Liver (tissue), 9 donors: Measurements from ENCODE around the gene MYL12B. TPM values are rescaled to one million over a fixed set of nuclear protein-coding genes. Genes with fewer than 3 reads are reported as not detected.
"Not testable (repeated sequence)": the region's sequence is repeated elsewhere in the genome, so short reads cannot be mapped to it uniquely, and the experiment has no call there.

Experiments used
- DNase-seq: peaks from one replicate; pipeline ENCODE4 v3.0.0-alpha.2; 2017; ENCODE audit warnings: low spot score
- H3K27ac ChIP-seq, 2 donors: one replicate each; pipeline ENCODE4 v1.7.0; 2013; ENCODE audit warnings: inconsistent platforms in 2 of 2, low read length in 2 of 2, control low read depth in 1 of 2, low read depth in 1 of 2, mild to moderate bottlenecking in 1 of 2
- H3K27me3 ChIP-seq, 4 donors: one replicate each; pipeline versions ENCODE4 v1.6.1 to v1.7.0; 2013; ENCODE audit warnings: low read length in 3 of 4, inconsistent platforms in 1 of 4, mild to moderate bottlenecking in 1 of 4, moderate library complexity in 1 of 4; ENCODE audit not compliant: control insufficient read depth in 4 of 4, insufficient read depth in 4 of 4
- H3K36me3 ChIP-seq, 4 donors: one replicate each; pipeline versions ENCODE4 v1.6.1 to v1.7.0; 2013; ENCODE audit warnings: low read length in 3 of 4, mild to moderate bottlenecking in 3 of 4, low read depth in 1 of 4, moderate library complexity in 1 of 4; ENCODE audit not compliant: control insufficient read depth in 4 of 4, insufficient read depth in 3 of 4
- H3K4me1 ChIP-seq, 4 donors: one replicate each; pipeline versions ENCODE4 v1.6.1 to v1.7.0; 2013; ENCODE audit warnings: low read length in 3 of 4, mild to moderate bottlenecking in 3 of 4, moderate library complexity in 1 of 4; ENCODE audit not compliant: control insufficient read depth in 4 of 4, insufficient read depth in 4 of 4
- H3K4me3 ChIP-seq, 3 donors: one replicate each; pipeline versions ENCODE4 v1.6.1 to v1.7.0; 2013; ENCODE audit warnings: low read length in 3 of 3, control low read depth in 1 of 3, low read depth in 1 of 3, mild to moderate bottlenecking in 1 of 3
- H3K9ac ChIP-seq, 2 donors: one replicate each; pipeline ENCODE4 v1.7.0; 2013; ENCODE audit warnings: low read length in 2 of 2, mild to moderate bottlenecking in 2 of 2, moderate library complexity in 2 of 2, control low read depth in 1 of 2, low read depth in 1 of 2
- H3K9me3 ChIP-seq, 4 donors: one replicate each; pipeline versions ENCODE4 v1.6.1 to v1.7.0; 2013; ENCODE audit warnings: low read length in 3 of 4; ENCODE audit not compliant: control insufficient read depth in 4 of 4
- EGR1 ChIP-seq, 2 donors: IDR thresholded peaks; 2 replicates each; pipeline ENCODE4 v1.6.1; 2016 to 2018; ENCODE audit warnings: antibody characterized with exemption in 2 of 2, low read depth in 2 of 2
- FOXA1 ChIP-seq: IDR thresholded peaks from 2 replicates; pipeline ENCODE4 v1.6.1; 2016; ENCODE audit warnings: antibody characterized with exemption
- FOXA2 ChIP-seq: IDR thresholded peaks from 2 replicates; pipeline ENCODE4 v1.6.1; 2016; ENCODE audit warnings: antibody characterized with exemption
- GABPA ChIP-seq, 2 donors: IDR thresholded peaks in 1 of 2; conservative IDR thresholded peaks in 1 of 2; 2 replicates each; pipeline ENCODE4 v1.6.1; 2016; ENCODE audit warnings: antibody characterized with exemption in 2 of 2, mild to moderate bottlenecking in 1 of 2, moderate library complexity in 1 of 2
- HNF4A ChIP-seq, 2 donors: conservative IDR thresholded peaks; 2 replicates each; pipeline ENCODE4 v1.6.1; 2016; ENCODE audit warnings: antibody characterized with exemption in 2 of 2, mild to moderate bottlenecking in 2 of 2
- HNF4G ChIP-seq: IDR thresholded peaks from 2 replicates; pipeline ENCODE4 v1.6.1; 2016; ENCODE audit warnings: antibody characterized with exemption
- JUND ChIP-seq, 2 donors: IDR thresholded peaks; 2 replicates each; pipeline ENCODE4 v1.6.1; 2016; ENCODE audit warnings: antibody characterized with exemption in 2 of 2
- NR2F2 ChIP-seq: IDR thresholded peaks from 2 replicates; pipeline ENCODE4 v1.6.1; 2016; ENCODE audit warnings: antibody characterized with exemption
- RAD21 ChIP-seq, 2 donors: IDR thresholded peaks; 2 replicates each; pipeline ENCODE4 v1.6.1; 2016; ENCODE audit warnings: antibody characterized with exemption in 2 of 2, mild to moderate bottlenecking in 2 of 2
- RXRA ChIP-seq, 2 donors: IDR thresholded peaks; 2 replicates each; pipeline ENCODE4 v1.6.1; 2017 to 2018; ENCODE audit warnings: antibody characterized with exemption in 2 of 2, mild to moderate bottlenecking in 1 of 2
- SP1 ChIP-seq: IDR thresholded peaks from 2 replicates; pipeline ENCODE4 v1.6.1; 2018; ENCODE audit warnings: antibody characterized with exemption, mild to moderate bottlenecking
- TAF1 ChIP-seq: conservative IDR thresholded peaks from 2 replicates; pipeline ENCODE4 v1.6.1; 2016; ENCODE audit warnings: antibody characterized with exemption, mild to moderate bottlenecking
- YY1 ChIP-seq: IDR thresholded peaks from 2 replicates; pipeline ENCODE4 v1.6.1; 2016; ENCODE audit warnings: antibody characterized with exemption, mild to moderate bottlenecking
- WGBS: extraction: QIAGEN DNeasy Blood & Tissue Kit; methylation state at CpG from one replicate; pipeline ENCODE4 v1.1.7; 2013; 5-methylcytosine and 5-hydroxymethylcytosine counted together
- polyA plus RNA-seq, 2 donors: library from polyadenylated mRNA; stranded (reverse) in 1 of 2; unstranded in 1 of 2; fragments of 200-250 nt in 1 of 2; fragments of >200 nt in 1 of 2; fragmentation: Nextera tagmentation in 1 of 2; extraction: Ambion mirVana in 1 of 2; gene quantifications; one replicate each; pipeline versions ENCODE4 v1.2.1 to v1.2.3, GENCODE V29; 2013 to 2015
- total RNA-seq, 2 donors: library from RNA; depleted of rRNA; stranded (reverse); fragments of >200 nt; gene quantifications; one replicate each; pipeline ENCODE4 v1.2.3, GENCODE V29; 2014
- TF ChIP-seq, protein P1 (sequence below): IDR thresholded peaks from 2 replicates; pipeline ENCODE4 v1.6.1; 2016; ENCODE audit warnings: antibody characterized with exemption
- TF ChIP-seq, protein P2 (sequence below): IDR thresholded peaks from 2 replicates; pipeline ENCODE4 v1.6.1; 2016; ENCODE audit warnings: antibody characterized with exemption
- TF ChIP-seq, protein P3 (sequence below): IDR thresholded peaks from 2 replicates; pipeline ENCODE4 v1.6.1; 2016; ENCODE audit warnings: antibody characterized with exemption
- TF ChIP-seq, protein P4 (sequence below): fragments of 150-350 bp; IDR thresholded peaks from 2 replicates; pipeline ENCODE4 v1.5.1; 2017; ENCODE audit warnings: improper control_type of control experiment, low read depth, low read length; ENCODE audit not compliant: missing input control
- donor health status: healthy.
- donor health status: healthy.
- donor health status: healthy.
- donor health status: healthy.
- donor health status: healthy.

Gene MYL12B
- total and polyA plus RNA-seq, 4 donors, result 106 to 303 (median 155) TPM

DNA sequence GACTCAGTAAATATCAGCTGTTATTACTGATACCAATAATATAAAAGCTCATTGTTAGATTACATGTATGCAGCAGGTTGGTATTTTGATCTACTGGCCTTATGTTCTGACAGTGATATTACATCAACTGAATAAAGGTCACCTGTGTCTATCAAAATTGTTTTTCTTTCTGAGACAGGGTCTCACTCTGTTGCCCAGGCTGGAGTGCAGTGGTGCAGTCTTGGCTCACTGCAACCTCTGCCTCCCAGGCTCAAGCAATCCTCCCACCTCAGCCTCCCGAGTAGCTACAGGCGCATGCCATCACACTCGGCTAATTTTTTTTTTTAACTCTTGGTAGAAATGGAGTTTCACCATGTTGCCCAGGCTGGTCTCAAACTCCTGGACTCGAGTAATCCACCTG lies 41.1 kb upstream of the MYL12B start:
- 93% methylated on average over 4 of the region's 4 CpGs for WGBS
- H3K27me3 ChIP-seq, H3K36me3 ChIP-seq, DNase-seq, H3K9ac ChIP-seq, H3K9me3 ChIP-seq, H3K4me3 ChIP-seq, H3K27ac ChIP-seq: not testable (repeated sequence)
- H3K4me1 ChIP-seq, result peaks cover 3 to 11% (median 4%) of the 10 kb centered on the region in 4 donors

DNA sequence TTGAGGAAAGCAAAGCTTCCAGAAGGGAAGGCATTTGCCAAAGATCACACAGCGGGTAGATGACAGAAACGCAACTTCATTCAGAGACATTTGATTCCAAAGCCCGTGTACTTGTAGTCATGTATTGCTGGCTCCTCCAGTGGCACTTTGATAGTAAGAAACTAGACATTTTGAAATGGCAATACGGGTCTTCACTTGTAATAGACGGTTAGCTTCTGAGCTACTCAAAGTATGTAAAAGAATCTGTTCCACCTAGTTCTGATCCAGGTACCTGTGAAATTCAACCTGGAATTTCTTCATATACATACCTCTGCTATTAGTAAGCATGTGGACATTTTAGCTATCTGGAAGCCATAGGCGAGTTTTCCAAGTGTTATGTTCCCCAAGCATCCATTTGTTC lies 40.4 kb upstream of the MYL12B start:
- no peak for DNase-seq
- peaks cover 3 to 11% (median 4%) of the 10 kb centered on the region in 4 donors for H3K4me1 ChIP-seq
- WGBS, result 97% methylated on average over 6 of the region's 6 CpGs
- no peaks in the 10 kb centered on the region for H3K27me3 ChIP-seq
- no peak for TF ChIP-seq YY1
- TF ChIP-seq TAF1, result no peak
- no peak for TF ChIP-seq FOXA2
- no peak for TF ChIP-seq EGR1 (IDR thresholded peaks at IDR 0.05; ENCODE audit: low read depth in 2 of 2)
- no peak for TF ChIP-seq FOXA1
- TF ChIP-seq, protein P1, sequence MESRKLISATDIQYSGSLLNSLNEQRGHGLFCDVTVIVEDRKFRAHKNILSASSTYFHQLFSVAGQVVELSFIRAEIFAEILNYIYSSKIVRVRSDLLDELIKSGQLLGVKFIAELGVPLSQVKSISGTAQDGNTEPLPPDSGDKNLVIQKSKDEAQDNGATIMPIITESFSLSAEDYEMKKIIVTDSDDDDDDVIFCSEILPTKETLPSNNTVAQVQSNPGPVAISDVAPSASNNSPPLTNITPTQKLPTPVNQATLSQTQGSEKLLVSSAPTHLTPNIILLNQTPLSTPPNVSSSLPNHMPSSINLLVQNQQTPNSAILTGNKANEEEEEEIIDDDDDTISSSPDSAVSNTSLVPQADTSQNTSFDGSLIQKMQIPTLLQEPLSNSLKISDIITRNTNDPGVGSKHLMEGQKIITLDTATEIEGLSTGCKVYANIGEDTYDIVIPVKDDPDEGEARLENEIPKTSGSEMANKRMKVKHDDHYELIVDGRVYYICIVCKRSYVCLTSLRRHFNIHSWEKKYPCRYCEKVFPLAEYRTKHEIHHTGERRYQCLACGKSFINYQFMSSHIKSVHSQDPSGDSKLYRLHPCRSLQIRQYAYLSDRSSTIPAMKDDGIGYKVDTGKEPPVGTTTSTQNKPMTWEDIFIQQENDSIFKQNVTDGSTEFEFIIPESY, result no peak
- no peak for TF ChIP-seq RAD21 (IDR thresholded peaks at IDR 0.05)
- no peak for TF ChIP-seq GABPA (IDR thresholded peaks at IDR 0.05 in 1 of 2, conservative IDR thresholded peaks at IDR 0.05 in 1 of 2)
- TF ChIP-seq, protein P2, sequence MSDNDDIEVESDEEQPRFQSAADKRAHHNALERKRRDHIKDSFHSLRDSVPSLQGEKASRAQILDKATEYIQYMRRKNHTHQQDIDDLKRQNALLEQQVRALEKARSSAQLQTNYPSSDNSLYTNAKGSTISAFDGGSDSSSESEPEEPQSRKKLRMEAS, result no peak
- no peak for TF ChIP-seq SP1
- no peak for TF ChIP-seq HNF4A (conservative IDR thresholded peaks at IDR 0.05)
- H3K27ac ChIP-seq, result no peak overlapping the region
- no peaks in the 10 kb centered on the region for H3K36me3 ChIP-seq
- H3K9ac ChIP-seq, result no peak overlapping the region
- H3K9me3 ChIP-seq, result no peaks in the 10 kb centered on the region
- no peak overlapping the region for H3K4me3 ChIP-seq

DNA sequence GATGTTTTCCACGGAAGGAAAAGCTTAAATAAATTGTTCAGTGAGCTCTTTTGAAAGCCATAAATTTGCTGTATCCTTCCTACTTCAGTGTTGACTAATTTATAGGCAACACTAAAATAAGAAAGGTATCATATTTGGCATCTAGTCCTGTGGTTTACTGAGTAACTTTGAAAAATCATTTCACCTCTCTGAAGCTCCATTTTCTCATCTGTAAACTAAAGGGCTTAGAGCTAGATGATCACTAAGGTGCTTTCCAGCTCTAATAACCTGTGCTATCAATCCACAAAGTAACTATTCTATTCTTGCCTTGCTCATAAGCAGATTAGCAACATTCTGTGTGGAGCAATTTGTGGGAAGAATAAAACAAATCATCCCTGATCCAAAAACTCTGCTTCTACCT lies 38.6 kb upstream of the MYL12B start:
- no peaks in the 10 kb centered on the region for H3K9me3 ChIP-seq
- H3K27me3 ChIP-seq, result no peaks in the 10 kb centered on the region
- WGBS, result 79% methylated on average over 1 of the region's 1 CpG
- no peak overlapping the region for H3K27ac ChIP-seq
- no peak overlapping the region for H3K9ac ChIP-seq
- peaks cover 3 to 7% (median 4%) of the 10 kb centered on the region in 4 donors for H3K4me1 ChIP-seq
- H3K36me3 ChIP-seq, result no peaks in the 10 kb centered on the region
- peak; percentile 16 for TF ChIP-seq YY1
- TF ChIP-seq, protein P2, result no peak
- no peak overlapping the region for H3K4me3 ChIP-seq
- no peak for DNase-seq

DNA sequence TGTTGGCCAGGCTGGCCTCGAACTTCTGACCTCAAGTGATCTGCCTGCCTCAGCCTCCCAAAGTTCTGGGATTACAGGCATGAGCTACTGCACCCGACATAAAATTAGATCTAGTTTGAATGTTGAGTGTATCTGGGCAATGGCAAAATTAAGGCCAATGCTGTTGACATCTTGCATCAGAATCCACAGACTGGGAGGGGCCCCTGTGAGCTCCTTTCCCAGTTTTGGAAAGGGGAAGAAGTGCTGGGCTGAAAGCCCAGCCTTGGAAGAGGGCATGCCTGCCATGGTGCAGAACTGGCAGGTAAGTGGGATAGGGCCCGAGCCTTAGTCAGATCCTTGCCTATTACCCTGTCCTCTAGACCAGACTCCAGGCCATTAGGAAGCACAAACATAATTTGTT lies 37.7 kb upstream of the MYL12B start:
- H3K9ac ChIP-seq, result no peak overlapping the region
- no peaks in the 10 kb centered on the region for H3K36me3 ChIP-seq
- H3K27ac ChIP-seq, result no peak overlapping the region
- H3K9me3 ChIP-seq, result no peaks in the 10 kb centered on the region
- 91% methylated on average over 3 of the region's 3 CpGs for WGBS
- H3K4me1 ChIP-seq, result peaks cover 2 to 6% (median 4%) of the 10 kb centered on the region in 4 donors
- no peaks in the 10 kb centered on the region for H3K27me3 ChIP-seq
- H3K4me3 ChIP-seq, result no peak overlapping the region
- DNase-seq, result no peak
- TF ChIP-seq NR2F2 (no peak), RAD21 (IDR thresholded peaks at IDR 0.05) (no peak), FOXA2 (no peak), TAF1 (no peak), GABPA (IDR thresholded peaks at IDR 0.05 in 1 of 2, conservative IDR thresholded peaks at IDR 0.05 in 1 of 2) (no peak), YY1 (no peak), EGR1 (IDR thresholded peaks at IDR 0.05; ENCODE audit: low read depth in 2 of 2) (no peak), JUND (IDR thresholded peaks at IDR 0.05) (no peak), HNF4G (no peak), FOXA1 (no peak), RXRA (IDR thresholded peaks at IDR 0.05) (no peak), SP1 (no peak)
- TF ChIP-seq, protein P3, sequence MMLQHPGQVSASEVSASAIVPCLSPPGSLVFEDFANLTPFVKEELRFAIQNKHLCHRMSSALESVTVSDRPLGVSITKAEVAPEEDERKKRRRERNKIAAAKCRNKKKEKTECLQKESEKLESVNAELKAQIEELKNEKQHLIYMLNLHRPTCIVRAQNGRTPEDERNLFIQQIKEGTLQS, result no peak
- TF ChIP-seq, protein P2, result no peak
- TF ChIP-seq, protein P4, sequence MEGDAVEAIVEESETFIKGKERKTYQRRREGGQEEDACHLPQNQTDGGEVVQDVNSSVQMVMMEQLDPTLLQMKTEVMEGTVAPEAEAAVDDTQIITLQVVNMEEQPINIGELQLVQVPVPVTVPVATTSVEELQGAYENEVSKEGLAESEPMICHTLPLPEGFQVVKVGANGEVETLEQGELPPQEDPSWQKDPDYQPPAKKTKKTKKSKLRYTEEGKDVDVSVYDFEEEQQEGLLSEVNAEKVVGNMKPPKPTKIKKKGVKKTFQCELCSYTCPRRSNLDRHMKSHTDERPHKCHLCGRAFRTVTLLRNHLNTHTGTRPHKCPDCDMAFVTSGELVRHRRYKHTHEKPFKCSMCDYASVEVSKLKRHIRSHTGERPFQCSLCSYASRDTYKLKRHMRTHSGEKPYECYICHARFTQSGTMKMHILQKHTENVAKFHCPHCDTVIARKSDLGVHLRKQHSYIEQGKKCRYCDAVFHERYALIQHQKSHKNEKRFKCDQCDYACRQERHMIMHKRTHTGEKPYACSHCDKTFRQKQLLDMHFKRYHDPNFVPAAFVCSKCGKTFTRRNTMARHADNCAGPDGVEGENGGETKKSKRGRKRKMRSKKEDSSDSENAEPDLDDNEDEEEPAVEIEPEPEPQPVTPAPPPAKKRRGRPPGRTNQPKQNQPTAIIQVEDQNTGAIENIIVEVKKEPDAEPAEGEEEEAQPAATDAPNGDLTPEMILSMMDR, result no peak
